RWPE2 (cell line): ENCODE data around the gene TMPRSS6.

ENCODE experiments used
- ATAC-seq: fragments of 200-7000 bp; cut with Tn5 transposase; 3 replicates; pipeline ENCODE4 v1.9.1; 2021; ENCODE audit warnings: low read depth
- DNase-seq: peaks from one replicate; pipeline ENCODE4 v3.0.0-alpha.2; 2020; ENCODE audit warnings: low spot score
- H3K27ac ChIP-seq: fragments of 450-650 bp; 2 replicates; pipeline ENCODE4 v1.5.1; 2017; ENCODE audit warnings: mild to moderate bottlenecking; ENCODE audit not compliant: poor library complexity, severe bottlenecking
- H3K27me3 ChIP-seq: fragments of 250-450 bp; sonication (Bioruptor Pico); 2 replicates; pipeline ENCODE4 v1.5.1; 2021; ENCODE audit warnings: mild to moderate bottlenecking, moderate library complexity; ENCODE audit not compliant: insufficient read depth, poor library complexity, severe bottlenecking
- H3K36me3 ChIP-seq: fragments of 250-450 bp; sonication (Bioruptor Pico); 2 replicates; pipeline ENCODE4 v1.5.1; 2020; ENCODE audit warnings: low read depth, mild to moderate bottlenecking, moderate library complexity
- H3K4me1 ChIP-seq: fragments of 250-450 bp; sonication (Bioruptor Pico); 2 replicates; pipeline ENCODE4 v1.5.1; 2021; ENCODE audit warnings: mild to moderate bottlenecking, moderate library complexity; ENCODE audit not compliant: insufficient read depth, poor library complexity, severe bottlenecking
- H3K4me3 ChIP-seq: fragments of 250-450 bp; sonication (Bioruptor Pico); 2 replicates; pipeline ENCODE4 v1.5.1; 2021; ENCODE audit warnings: mild to moderate bottlenecking, moderate library complexity; ENCODE audit not compliant: severe bottlenecking
- H3K9me3 ChIP-seq: fragments of 250-450 bp; sonication (Bioruptor Pico); 2 replicates; pipeline ENCODE4 v1.5.1; 2021; ENCODE audit warnings: mild to moderate bottlenecking, moderate library complexity; ENCODE audit not compliant: severe bottlenecking
- CTCF ChIP-seq: fragments of 450-650 bp; IDR thresholded peaks from one replicate; pipeline ENCODE4 v1.5.1; 2017; ENCODE audit warnings: mild to moderate bottlenecking, moderate library complexity; ENCODE audit not compliant: poor library complexity, severe bottlenecking

TMPRSS6 gene

DNA sequence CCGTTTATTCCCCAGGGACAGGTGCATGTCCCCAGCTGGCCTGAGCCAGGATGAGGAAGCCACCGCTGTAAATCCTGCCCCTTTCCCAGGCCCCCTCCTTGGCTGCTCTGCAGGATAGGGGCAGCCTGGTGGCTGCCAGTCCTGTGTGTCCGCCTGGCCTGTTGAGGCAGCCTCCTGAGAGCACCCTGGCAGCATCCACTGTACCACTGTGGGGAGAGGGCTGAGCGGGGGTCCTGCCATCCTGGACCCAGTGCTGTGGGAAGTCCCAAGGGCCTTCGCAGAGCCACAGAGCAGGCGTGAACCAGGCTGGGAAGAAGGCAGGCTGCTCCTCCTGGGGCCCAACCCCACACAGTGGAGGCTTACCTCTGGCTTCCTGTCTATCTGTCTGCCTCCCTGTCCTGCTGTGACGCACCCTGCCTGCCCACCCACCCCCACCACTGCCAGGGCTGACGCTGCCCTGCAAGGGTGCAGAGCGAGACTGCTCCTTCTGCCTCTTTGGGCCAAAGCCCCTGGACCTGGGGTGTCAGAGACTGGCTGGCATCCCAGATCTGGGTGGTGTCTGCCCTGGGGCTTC, 49.5 kb downstream of the TMPRSS6 start:
- Histone ChIP-seq H3K27ac (no peak overlapping the region), H3K4me1 (no peaks in the 10 kb centered on the region), H3K4me3 (no peak overlapping the region), H3K36me3 (no peaks in the 10 kb centered on the region), H3K9me3 (no peaks in the 10 kb centered on the region), H3K27me3 (no peaks in the 10 kb centered on the region)
- no peak for TF ChIP-seq CTCF
- ATAC-seq (no peak), DNase-seq (no peak)

DNA sequence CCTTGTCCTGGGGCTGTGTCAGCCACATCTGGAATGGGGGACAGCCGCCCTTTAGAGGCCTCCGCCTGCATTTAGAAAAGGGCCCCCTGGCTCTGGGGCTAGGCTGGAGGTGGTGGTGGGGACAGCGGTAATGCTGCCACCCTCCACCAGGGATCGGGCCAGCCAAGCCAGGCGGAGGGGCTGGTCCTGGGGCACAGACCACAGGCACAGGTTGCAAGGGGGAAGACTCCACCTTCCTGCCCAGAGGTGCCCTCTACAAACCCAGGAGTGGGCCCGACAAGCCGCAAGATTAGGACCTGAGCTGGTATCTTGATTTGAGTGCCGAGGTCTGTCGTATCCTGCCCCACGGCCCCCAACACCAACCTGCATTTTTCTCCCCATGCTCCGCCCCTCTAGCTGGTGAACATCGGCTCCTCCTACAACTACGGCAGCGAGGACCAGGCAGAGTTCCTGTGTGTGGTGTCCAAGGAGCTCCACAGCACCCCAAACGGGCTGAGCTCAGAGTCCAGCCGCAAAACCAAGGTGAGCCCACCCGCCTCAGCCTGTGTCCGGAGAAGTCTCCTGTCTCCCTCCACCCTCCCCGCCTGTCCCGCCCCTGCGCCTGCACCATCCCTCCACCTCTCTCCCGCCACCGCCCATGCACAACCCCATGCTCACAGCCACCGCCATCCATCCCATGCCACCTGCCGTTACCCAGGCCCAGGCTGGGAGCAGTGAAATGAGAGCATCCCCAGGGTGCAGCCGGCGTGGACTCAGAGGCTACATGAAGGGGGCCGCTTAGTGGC, 50.4 kb downstream of the TMPRSS6 start:
- Histone ChIP-seq H3K4me3 (no peak overlapping the region), H3K9me3 (no peaks in the 10 kb centered on the region), H3K4me1 (no peaks in the 10 kb centered on the region), H3K36me3 (no peaks in the 10 kb centered on the region), H3K27ac (no peak overlapping the region), H3K27me3 (no peaks in the 10 kb centered on the region)
- DNase-seq (no peak), ATAC-seq (no peak)
- no peak for TF ChIP-seq CTCF

DNA sequence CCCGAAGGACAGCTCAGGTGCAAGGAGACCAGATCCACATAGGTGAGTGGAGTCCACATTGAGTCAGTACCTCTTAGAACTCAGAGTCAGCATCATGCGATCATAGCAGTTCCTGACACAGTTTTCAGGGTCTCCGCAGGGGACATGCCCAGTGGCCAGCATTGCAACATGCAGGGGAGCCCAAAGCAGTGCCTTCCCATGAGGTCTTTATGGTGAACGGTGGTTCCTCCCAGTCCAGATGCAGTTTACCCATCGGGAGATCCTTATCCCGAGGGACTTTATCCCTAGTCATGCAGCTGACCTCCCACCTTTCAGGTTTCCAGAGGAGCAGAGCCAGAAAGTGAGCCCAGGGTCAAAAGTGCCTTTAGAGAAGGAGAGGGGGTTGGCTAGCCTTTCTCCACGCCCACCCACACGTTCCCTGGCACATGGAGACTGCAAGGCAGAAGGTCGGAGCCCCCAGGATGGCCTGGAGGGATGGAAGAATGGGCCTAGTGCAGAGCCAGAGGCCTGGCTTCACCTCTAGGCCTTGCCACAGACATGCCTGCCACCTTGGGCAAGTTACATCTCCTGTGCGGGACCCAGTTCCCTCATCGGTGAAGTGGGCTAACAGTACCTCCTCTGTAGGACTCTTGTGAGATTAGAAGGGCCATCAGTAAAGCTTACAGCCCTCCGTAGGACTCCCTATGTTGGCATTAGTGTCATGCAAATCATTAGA, 51.6 kb downstream of the TMPRSS6 start:
- Histone ChIP-seq H3K27ac (no peak overlapping the region), H3K27me3 (no peaks in the 10 kb centered on the region), H3K4me1 (no peaks in the 10 kb centered on the region), H3K9me3 (no peaks in the 10 kb centered on the region), H3K4me3 (no peak overlapping the region), H3K36me3 (no peaks in the 10 kb centered on the region)
- DNase-seq, result no peak
- no peak for ATAC-seq
- TF ChIP-seq CTCF, result no peak

- H3K36me3 ChIP-seq, result no peaks in the 10 kb centered on the region
- H3K9me3 ChIP-seq, result no peaks in the 10 kb centered on the region
- DNase-seq (no peak), ATAC-seq (no peak)
- no peaks in the 10 kb centered on the region for H3K4me1 ChIP-seq
- no peak for TF ChIP-seq CTCF
- H3K4me3 ChIP-seq, result no peak overlapping the region
- H3K27ac ChIP-seq, result no peak overlapping the region
- H3K27me3 ChIP-seq, result no peaks in the 10 kb centered on the region
These were observed 52.3 kb downstream of the TMPRSS6 start for GRCh38 chr22:37057226-37057625.
